Sigmoid colon (tissue), 3 donors: ENCODE data around the gene SCUBE1.

Experiments
- CTCF ChIP-seq, 4 experiments: fragments of 450-650 bp in 3 of 4; fragments of 200-600 bp in 1 of 4; IDR thresholded peaks; one replicate each; pipeline ENCODE4 v1.5.1; 2016 to 2019; ENCODE audit warnings: antibody characterized with exemption in 4 of 4, mild to moderate bottlenecking in 3 of 4, moderate library complexity in 2 of 4
- POLR2A ChIP-seq, 2 donors: fragments of 450-650 bp; IDR thresholded peaks; one replicate each; pipeline ENCODE4 v1.6.1; 2016; ENCODE audit warnings: antibody characterized with exemption in 2 of 2, mild to moderate bottlenecking in 2 of 2, moderate library complexity in 2 of 2

GRCh38 chr22:43241699-43242386 lies 101.3 kb downstream of the SCUBE1 start:
- TF ChIP-seq POLR2A (IDR thresholded peaks at IDR 0.05) (no peak), CTCF (IDR thresholded peaks at IDR 0.05) (no peak)
